ENCODE data around the gene SMOC1.

SMOC1 gene

GRCh38 chr14:69850086-69850735 lies 29.0 kb upstream of the SMOC1 start:
- no peak for TF ChIP-seq CTCF (IDR thresholded peaks at IDR 0.05)
- Histone ChIP-seq H3K4me1 (ENCODE audit: control insufficient read depth in 1 of 2, insufficient read depth in 1 of 2, low read depth in 1 of 2, low read length in 1 of 2) (no peaks in the 10 kb centered on the region), H3K27ac (no peak overlapping the region), H3K27me3 (peaks cover 40% of the 10 kb centered on the region), H3K9me3 (no peaks in the 10 kb centered on the region), H3K36me3 (no peaks in the 10 kb centered on the region), H3K4me3 (ENCODE audit: low read depth in 1 of 2, low read length in 1 of 2) (no peak overlapping the region)

GRCh38 chr14:69850736-69851112 lies 28.5 kb upstream of the SMOC1 start:
- Histone ChIP-seq H3K36me3 (no peaks in the 10 kb centered on the region), H3K9me3 (no peaks in the 10 kb centered on the region), H3K4me3 (ENCODE audit: low read depth in 1 of 2, low read length in 1 of 2) (no peak overlapping the region), H3K4me1 (ENCODE audit: control insufficient read depth in 1 of 2, insufficient read depth in 1 of 2, low read depth in 1 of 2, low read length in 1 of 2) (no peaks in the 10 kb centered on the region), H3K27me3 (peaks cover 38% of the 10 kb centered on the region), H3K27ac (no peak overlapping the region)
- no peak for TF ChIP-seq CTCF (IDR thresholded peaks at IDR 0.05)

DNA sequence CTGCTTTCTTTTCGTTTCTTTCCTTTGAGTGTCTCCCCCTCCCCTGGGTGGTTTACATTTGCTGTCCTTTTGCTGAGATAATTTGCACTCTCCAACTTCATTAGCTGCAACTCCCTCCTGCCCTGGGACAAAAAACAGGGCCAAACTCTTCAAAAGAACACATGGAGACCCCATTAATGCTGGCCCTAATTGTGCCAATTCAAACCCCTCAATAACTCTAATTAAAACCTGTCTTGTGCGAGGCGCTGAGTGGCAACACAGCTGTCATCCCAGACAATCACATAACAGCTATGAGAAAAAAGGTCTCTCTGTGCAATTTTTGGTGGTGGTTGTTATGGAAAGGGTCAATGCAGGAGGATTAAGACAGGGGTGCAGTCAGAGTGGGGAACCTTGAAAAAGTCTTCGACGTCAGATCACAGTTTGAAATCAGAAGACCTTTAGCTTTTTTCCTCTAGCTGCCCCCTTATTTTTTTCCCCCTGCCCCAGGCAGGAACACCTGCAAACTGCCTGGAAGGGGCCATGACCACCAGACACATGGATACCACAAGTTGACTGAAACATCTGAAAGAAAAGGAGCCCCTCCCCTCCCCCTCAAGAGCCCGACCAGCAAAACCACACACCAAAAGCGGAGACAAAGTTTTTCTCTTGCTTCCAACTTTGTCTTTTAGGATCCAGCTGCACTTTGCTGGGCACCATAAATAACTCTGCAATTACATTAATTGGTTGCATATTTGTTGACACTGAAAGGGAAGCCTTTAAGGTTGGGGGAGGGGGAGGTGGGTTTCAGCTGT lies 26.5 kb upstream of the SMOC1 start:
- peaks cover 47% of the 10 kb centered on the region for H3K27me3 ChIP-seq
- TF ChIP-seq CTCF (IDR thresholded peaks at IDR 0.05): no peak

GRCh38 chr14:69853774-69854173 lies 25.4 kb upstream of the SMOC1 start:
- Histone ChIP-seq H3K36me3 (no peaks in the 10 kb centered on the region), H3K4me3 (ENCODE audit: low read depth in 1 of 2, low read length in 1 of 2) (no peak overlapping the region), H3K27ac (no peak overlapping the region), H3K27me3 (peaks cover 42% of the 10 kb centered on the region), H3K9me3 (no peaks in the 10 kb centered on the region), H3K4me1 (ENCODE audit: control insufficient read depth in 1 of 2, insufficient read depth in 1 of 2, low read depth in 1 of 2, low read length in 1 of 2) (no peaks in the 10 kb centered on the region)
- TF ChIP-seq CTCF (IDR thresholded peaks at IDR 0.05): no peak

More for the DNA sequence above, 26.5 kb upstream of the SMOC1 start:
- Histone ChIP-seq H3K9me3 (no peaks in the 10 kb centered on the region), H3K27ac (no peak overlapping the region), H3K4me1 (ENCODE audit: control insufficient read depth in 1 of 2, insufficient read depth in 1 of 2, low read depth in 1 of 2, low read length in 1 of 2) (no peaks in the 10 kb centered on the region), H3K4me3 (ENCODE audit: low read depth in 1 of 2, low read length in 1 of 2) (no peak overlapping the region), H3K36me3 (no peaks in the 10 kb centered on the region)

GRCh38 chr14:69854598-69854997 lies 24.6 kb upstream of the SMOC1 start:
- no peaks in the 10 kb centered on the region for H3K4me1 ChIP-seq (ENCODE audit: control insufficient read depth in 1 of 2, insufficient read depth in 1 of 2, low read depth in 1 of 2, low read length in 1 of 2)
- TF ChIP-seq CTCF (IDR thresholded peaks at IDR 0.05): no peak
- H3K27ac ChIP-seq: no peak overlapping the region
- H3K4me3 ChIP-seq (ENCODE audit: low read depth in 1 of 2, low read length in 1 of 2): no peak overlapping the region
- H3K9me3 ChIP-seq: no peaks in the 10 kb centered on the region
- no peaks in the 10 kb centered on the region for H3K36me3 ChIP-seq
- H3K27me3 ChIP-seq: peaks cover 34% of the 10 kb centered on the region

Measured in neutrophil (primary cell).